Keratinocyte (primary cell): ENCODE measurements around the gene ALK.

Experiments
- EZH2 ChIP-seq: IDR thresholded peaks from one replicate; pipeline ENCODE4 v1.6.1; 2012; ENCODE audit warnings: inconsistent platforms, mild to moderate bottlenecking, low read length, moderate library complexity
- TF ChIP-seq, protein P1 (sequence below), 3 experiments: IDR thresholded peaks in 1 of 3; conservative IDR thresholded peaks in 1 of 3; optimal IDR thresholded peaks in 1 of 3; 2 replicates in 2 of 3; 3 replicates in 1 of 3; pipeline versions ENCODE3 to v1.5.1; 2011; ENCODE audit warnings: low read length in 3 of 3, mild to moderate bottlenecking in 3 of 3, moderate library complexity in 2 of 3, control low read depth in 1 of 3, inconsistent platforms in 1 of 3; ENCODE audit not compliant: insufficient read depth in 2 of 3; ENCODE audit errors: extremely low read depth in 1 of 3

DNA sequence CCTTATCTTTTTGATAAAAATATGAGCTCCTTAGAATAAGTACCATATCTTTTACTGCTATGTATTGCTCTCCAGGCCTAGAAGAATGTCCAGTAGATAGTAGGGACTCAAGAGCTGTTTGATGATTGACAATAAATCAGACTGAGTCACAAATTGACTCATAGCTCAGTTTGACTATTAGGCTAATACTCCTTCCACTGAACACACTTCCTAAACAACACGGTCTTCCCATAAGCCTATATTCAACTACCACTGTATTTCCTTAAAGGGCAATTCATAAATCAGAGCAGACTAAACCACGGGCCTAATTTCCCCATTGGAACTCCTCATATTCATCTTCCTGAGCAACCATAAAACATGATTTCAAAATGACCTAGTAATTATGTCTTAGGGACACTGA, 258.5 kb downstream of the ALK start:
- TF ChIP-seq, protein P1, sequence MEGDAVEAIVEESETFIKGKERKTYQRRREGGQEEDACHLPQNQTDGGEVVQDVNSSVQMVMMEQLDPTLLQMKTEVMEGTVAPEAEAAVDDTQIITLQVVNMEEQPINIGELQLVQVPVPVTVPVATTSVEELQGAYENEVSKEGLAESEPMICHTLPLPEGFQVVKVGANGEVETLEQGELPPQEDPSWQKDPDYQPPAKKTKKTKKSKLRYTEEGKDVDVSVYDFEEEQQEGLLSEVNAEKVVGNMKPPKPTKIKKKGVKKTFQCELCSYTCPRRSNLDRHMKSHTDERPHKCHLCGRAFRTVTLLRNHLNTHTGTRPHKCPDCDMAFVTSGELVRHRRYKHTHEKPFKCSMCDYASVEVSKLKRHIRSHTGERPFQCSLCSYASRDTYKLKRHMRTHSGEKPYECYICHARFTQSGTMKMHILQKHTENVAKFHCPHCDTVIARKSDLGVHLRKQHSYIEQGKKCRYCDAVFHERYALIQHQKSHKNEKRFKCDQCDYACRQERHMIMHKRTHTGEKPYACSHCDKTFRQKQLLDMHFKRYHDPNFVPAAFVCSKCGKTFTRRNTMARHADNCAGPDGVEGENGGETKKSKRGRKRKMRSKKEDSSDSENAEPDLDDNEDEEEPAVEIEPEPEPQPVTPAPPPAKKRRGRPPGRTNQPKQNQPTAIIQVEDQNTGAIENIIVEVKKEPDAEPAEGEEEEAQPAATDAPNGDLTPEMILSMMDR (optimal IDR thresholded peaks at IDR 0.05 in 1 of 3, IDR thresholded peaks at IDR 0.05 in 1 of 3, conservative IDR thresholded peaks at IDR 0.05 in 1 of 3; ENCODE audit: extremely low read depth in 1 of 3, insufficient read depth in 2 of 3, low read length in 3 of 3), result no peak
- no peak for TF ChIP-seq EZH2
